ENCODE data around the gene LZIC.
"Not testable (repeated sequence)": the region's sequence is repeated elsewhere in the genome, so short reads cannot be mapped to it uniquely, and the experiment has no call there.

The LZIC gene

GRCh38 chr1:9942939-9943788 is at the start of gene LZIC, which contains the start of gene NMNAT1:
TSS of gene LZIC (minus strand) at chr1:9943391. CDS start at chr1:9936619, 6,772 bp downstream.
TSS of gene NMNAT1 (plus strand) at chr1:9943475. CDS start at chr1:9972074, 28,599 bp downstream.
- peak; percentile 62 to 76 (median 74) for DNase-seq

GRCh38 chr1:9992910-9993309 is 49.7 kb upstream of the LZIC start:
- DNase-seq: no peak

GRCh38 chr1:9990944-9991343 is 47.8 kb upstream of the LZIC start:
- no peak for DNase-seq

GRCh38 chr1:9989773-9990172 is 46.6 kb upstream of the LZIC start:
- DNase-seq: no peak

- no peak for DNase-seq
Measured at GRCh38 chr1:9985001-9985400, 41.8 kb upstream of the LZIC start.

- DNase-seq: no peak
Measured at GRCh38 chr1:9984253-9984652, 41.1 kb upstream of the LZIC start.

- no peak for DNase-seq
Measured at GRCh38 chr1:9960706-9961562, 17.7 kb upstream of the LZIC start.

- no peak for DNase-seq
Measured at GRCh38 chr1:9960011-9960410, 16.8 kb upstream of the LZIC start.

GRCh38 chr1:9957726-9958125 is 14.5 kb upstream of the LZIC start:
- no peak for DNase-seq

GRCh38 chr1:9946315-9946714 is 3.1 kb upstream of the LZIC start:
- no peak for DNase-seq

- DNase-seq: no peak
Measured at GRCh38 chr1:9942399-9942938, 722 bp downstream of the LZIC start.

- DNase-seq: no peak
Measured at GRCh38 chr1:9929431-9930385, 13.5 kb downstream of the LZIC start.

GRCh38 chr1:9927259-9927658 is 15.9 kb downstream of the LZIC start:
- DNase-seq: no peak

GRCh38 chr1:9922342-9922741 is 20.8 kb downstream of the LZIC start:
- no peak for DNase-seq

- DNase-seq: no peak
Measured at GRCh38 chr1:9920606-9921005, 22.6 kb downstream of the LZIC start.

- no peak for DNase-seq
Measured at GRCh38 chr1:9917901-9918300, 25.3 kb downstream of the LZIC start.

- not testable (repeated sequence) for DNase-seq
Measured at GRCh38 chr1:9917495-9917894, 25.7 kb downstream of the LZIC start.

- DNase-seq: no peak
Measured at GRCh38 chr1:9916452-9916851, 26.7 kb downstream of the LZIC start.

GRCh38 chr1:9914610-9914937 is 28.6 kb downstream of the LZIC start:
- DNase-seq: no peak

- DNase-seq: no peak
Measured at GRCh38 chr1:9912264-9912936, 30.8 kb downstream of the LZIC start.

GRCh38 chr1:9910423-9911178 is 32.6 kb downstream of the LZIC start:
- peak; percentile 99 to 100 (median 100) for DNase-seq
